GM19452 (cell line): Measurements from ENCODE around the gene CCDC86.

Source experiments
- ATAC-seq: cut with Tn5 transposase; IDR thresholded peaks from one replicate; pipeline ENCODE4 v1.9.1; 2021; ENCODE audit not compliant: unreplicated experiment

Gene CCDC86

GRCh38 chr11:60890696-60891095 lies 48.8 kb downstream of the CCDC86 start:
- ATAC-seq, result no peak

DNA sequence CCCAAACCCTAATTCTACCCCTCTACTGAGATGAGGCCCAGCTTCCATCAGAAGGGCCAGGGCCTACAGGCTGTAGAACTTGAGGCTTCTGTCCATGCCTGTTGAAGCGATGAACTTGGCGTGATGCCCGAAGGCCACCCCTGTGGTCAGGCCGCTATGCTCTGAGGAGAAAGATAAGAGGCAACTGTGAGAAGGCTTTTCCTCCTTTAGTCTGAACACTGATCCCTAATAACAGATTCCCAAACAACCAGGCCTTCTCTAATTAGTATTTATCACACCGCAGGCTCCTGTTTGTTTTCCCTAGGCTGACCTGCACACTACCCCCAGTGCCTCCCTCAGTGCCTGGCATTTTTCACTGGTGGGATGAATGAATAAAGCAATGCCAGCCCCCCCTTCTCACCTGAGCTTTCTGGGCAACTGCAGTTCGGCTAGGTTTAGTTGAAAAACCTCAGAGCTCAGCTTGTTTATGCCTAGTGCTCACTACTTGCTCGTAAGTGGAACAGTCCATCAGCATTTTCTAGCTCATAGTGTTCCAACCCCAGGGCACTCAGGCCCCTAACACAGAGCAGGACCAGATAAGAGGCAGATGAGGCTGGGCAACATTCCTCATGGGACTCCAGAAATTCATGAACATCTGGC lies 49.3 kb downstream of the CCDC86 start:
- ATAC-seq, result no peak

GRCh38 chr11:60895687-60896086 lies 53.8 kb downstream of the CCDC86 start:
- ATAC-seq, result no peak

DNA sequence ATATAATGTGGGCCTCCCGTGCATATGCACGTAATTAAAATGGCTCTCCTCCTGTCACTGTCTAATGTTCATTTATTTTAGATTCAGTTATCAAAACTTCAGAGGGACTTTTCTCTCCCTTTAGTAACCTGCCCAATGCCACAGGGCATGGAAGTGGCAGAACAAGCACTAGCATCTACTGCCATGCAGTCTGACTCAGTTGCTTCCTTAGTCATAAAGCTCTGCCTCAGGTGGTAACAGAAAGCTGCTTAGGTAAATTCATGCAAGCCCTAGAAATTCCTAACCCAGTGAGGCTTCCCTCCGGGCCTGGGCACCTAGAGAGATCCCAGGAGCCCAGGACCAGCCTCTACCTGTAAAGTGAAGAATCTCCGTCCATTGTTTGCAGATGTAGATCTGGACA lies 55.6 kb downstream of the CCDC86 start:
- ATAC-seq, result no peak

DNA sequence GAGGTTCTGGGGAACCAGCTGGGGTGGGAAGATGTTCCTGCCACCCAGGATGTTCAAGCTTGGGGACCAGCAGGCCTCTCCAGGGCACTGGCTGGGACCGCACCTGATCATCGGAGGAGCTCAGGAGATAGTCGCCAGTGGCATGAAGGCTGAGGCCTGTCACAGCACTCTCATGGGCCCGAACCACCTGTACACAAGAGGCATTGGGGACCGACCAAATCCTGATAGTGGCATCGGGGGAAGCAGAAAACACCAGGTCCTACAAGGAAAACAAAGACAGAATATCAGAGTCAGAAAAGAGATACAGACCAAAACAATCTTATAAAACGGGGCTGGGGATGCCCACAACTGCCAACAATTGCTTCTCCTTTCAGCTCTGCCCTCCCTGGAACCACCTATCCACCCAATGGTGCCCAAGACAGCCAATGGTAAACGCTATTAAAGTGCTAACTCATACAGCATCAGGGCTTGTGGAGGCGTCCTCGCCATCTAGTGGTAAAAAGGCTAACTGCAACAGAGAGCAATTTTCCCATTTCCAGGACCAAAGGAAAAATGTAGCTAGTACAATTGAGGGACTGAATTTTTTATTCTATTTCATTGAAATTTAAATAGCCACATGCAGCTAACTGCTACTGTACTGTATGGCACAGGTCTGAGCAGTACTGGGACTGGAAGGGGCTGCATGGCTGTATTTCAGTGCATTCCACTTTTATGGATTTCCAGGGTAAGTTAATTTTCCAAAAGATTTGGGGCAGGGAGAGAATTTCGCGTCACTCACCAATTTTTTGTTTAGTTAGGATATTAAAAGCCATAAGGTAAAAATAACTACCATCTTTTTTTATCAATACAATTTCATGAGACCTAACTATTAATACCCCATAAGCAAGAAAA lies 57.4 kb downstream of the CCDC86 start:
- peak; percentile 53 for ATAC-seq

DNA sequence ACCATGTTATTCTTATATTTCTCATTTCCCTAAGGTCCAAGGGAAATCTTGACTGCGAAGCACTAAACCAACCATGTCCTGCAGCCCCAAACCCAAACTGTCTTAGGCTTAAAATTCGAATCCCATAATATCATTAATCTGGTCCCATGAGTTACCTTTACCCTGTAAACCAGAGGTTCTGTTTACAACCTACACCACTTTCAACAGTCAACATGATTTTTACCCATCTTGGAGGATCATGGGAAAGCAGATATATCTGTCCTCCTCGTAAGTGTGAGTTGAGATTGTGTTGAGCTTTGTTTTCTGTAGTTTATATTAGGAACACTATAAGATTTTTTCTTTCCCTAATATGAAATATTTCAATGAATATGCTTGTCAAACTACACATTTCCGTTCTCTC lies 58.1 kb downstream of the CCDC86 start:
- ATAC-seq, result no peak
